ENCODE data around the gene ISM1. TPM values are rescaled to one million over a fixed set of nuclear protein-coding genes. Genes with fewer than 3 reads are reported as not detected.

The ISM1 gene
- total RNA-seq, 1 donor from 2014 or later, result 0.98 TPM

DNA sequence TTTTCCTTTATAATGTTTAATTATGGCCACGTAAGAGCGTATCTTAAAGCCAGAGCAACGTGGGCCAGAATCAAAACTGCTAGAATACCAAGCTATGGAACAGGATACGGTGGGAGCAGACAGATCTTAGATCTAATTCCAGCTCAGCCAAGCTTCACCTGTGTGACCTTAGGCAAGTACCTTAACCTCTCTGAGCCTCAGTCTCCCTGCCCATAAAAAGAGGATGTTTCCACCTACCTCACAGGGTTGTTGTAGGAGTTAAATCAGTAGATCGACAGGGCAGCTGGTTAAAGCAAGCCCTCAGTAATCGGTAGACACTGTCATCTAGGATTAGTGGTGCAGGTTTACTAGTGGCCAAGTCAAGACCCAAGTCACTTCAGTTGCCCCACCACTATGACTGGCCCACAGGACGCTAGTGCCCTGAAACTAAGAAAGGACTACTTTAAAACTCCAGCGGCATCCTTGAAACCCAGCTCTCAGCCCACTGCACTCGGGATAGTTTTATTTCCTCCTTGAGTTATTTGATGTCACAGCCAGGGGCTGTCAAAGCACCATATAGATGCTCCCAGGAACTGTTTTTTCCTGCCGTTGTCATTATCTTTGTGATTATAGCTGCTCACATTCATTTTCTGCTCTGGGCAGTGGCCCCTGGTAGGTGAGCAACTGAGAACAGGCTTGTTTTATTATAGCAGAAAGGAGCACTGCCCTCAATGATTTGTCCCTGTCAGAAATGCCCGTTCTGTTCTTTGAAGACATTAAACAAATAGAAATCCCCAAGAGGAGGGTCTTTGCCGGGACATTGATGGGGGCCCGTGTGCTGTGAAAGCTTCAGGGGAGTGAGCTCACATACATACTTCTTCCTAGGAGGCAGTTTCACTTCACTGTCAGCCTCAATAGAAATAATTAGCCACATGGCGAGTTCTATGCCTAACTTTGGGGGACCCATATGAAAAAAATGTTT lies 63.1 kb downstream of the ISM1 start:
- Histone ChIP-seq H3K36me3 (ENCODE audit: insufficient read depth, low read length) (no peaks in the 10 kb centered on the region), H3K4me1 (ENCODE audit: insufficient read depth, low read length) (no peaks in the 10 kb centered on the region), H3K4me3 (ENCODE audit: insufficient read depth, low read depth, low read length) (no peak overlapping the region), H3K27ac (ENCODE audit: low read depth, low read length) (no peak overlapping the region), H3K27me3 (ENCODE audit: insufficient read depth, low read length) (no peaks in the 10 kb centered on the region), H3K79me2 (ENCODE audit: insufficient read depth, low read length) (no peaks in the 10 kb centered on the region), H2AFZ (ENCODE audit: low read depth, low read length) (no peak overlapping the region), H4K20me1 (ENCODE audit: insufficient read depth, low read length) (no peaks in the 10 kb centered on the region), H3K9ac (ENCODE audit: low read length) (no peak overlapping the region), H3K9me3 (ENCODE audit: insufficient read depth, low read depth, low read length) (no peaks in the 10 kb centered on the region), H3K4me2 (ENCODE audit: low read length) (no peak overlapping the region)
- TF ChIP-seq EZH2 (IDR thresholded peaks at IDR 0.05; ENCODE audit: insufficient read depth, low read length), result no peak
- no peak for TF ChIP-seq CTCF (IDR thresholded peaks at IDR 0.05; ENCODE audit: insufficient read depth, low read depth, low read length)
- no peaks in the 10 kb centered on the region for H3K9me3 Mint-ChIP-seq (ENCODE audit: unreplicated experiment)
- H3K27ac Mint-ChIP-seq (ENCODE audit: unreplicated experiment), result no peak overlapping the region
- H3K27me3 Mint-ChIP-seq (ENCODE audit: low read depth, unreplicated experiment), result peaks cover 13% of the 10 kb centered on the region
- no peaks in the 10 kb centered on the region for H3K36me3 Mint-ChIP-seq (ENCODE audit: low read depth, unreplicated experiment)
- DNase-seq (ENCODE audit: low read depth), result no peak
- no peaks in the 10 kb centered on the region for H3K4me1 Mint-ChIP-seq (ENCODE audit: low read depth, unreplicated experiment)
- FAIRE-seq, result no peak
- no peak overlapping the region for H3K4me3 Mint-ChIP-seq (ENCODE audit: unreplicated experiment)

DNA sequence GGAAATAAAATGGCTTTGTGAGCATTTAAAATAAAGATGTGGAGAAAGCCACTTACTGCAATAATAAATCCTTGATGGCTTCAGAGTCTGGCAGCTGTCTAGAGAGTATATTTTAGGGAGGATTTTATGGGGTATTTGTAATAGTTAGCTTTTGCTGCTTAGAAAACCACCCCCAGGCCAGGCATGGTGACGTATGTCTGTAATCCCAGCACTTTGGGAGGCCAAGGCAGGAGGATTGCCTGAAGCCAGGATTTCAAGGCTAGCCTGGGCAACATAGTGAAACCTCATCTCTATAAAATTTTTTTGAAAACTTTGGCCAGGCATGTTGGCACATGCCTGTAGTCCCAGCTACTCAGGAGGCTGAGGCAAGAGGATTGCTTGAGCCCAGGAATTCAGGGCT lies 63.8 kb downstream of the ISM1 start:
- H3K27ac Mint-ChIP-seq (ENCODE audit: unreplicated experiment), result no peak overlapping the region
- DNase-seq (ENCODE audit: low read depth) (no peak), FAIRE-seq (no peak)
- Histone ChIP-seq H3K4me2 (ENCODE audit: low read length) (no peak overlapping the region), H3K27ac (ENCODE audit: low read depth, low read length) (no peak overlapping the region), H3K27me3 (ENCODE audit: insufficient read depth, low read length) (no peaks in the 10 kb centered on the region), H3K4me3 (ENCODE audit: insufficient read depth, low read depth, low read length) (no peak overlapping the region), H3K79me2 (ENCODE audit: insufficient read depth, low read length) (no peaks in the 10 kb centered on the region), H3K4me1 (ENCODE audit: insufficient read depth, low read length) (no peaks in the 10 kb centered on the region), H4K20me1 (ENCODE audit: insufficient read depth, low read length) (no peaks in the 10 kb centered on the region), H3K9ac (ENCODE audit: low read length) (no peak overlapping the region), H3K9me3 (ENCODE audit: insufficient read depth, low read depth, low read length) (no peaks in the 10 kb centered on the region), H3K36me3 (ENCODE audit: insufficient read depth, low read length) (no peaks in the 10 kb centered on the region), H2AFZ (ENCODE audit: low read depth, low read length) (no peak overlapping the region)
- no peaks in the 10 kb centered on the region for H3K4me1 Mint-ChIP-seq (ENCODE audit: low read depth, unreplicated experiment)
- H3K27me3 Mint-ChIP-seq (ENCODE audit: low read depth, unreplicated experiment), result peaks cover 14% of the 10 kb centered on the region
- H3K9me3 Mint-ChIP-seq (ENCODE audit: unreplicated experiment), result no peaks in the 10 kb centered on the region
- H3K4me3 Mint-ChIP-seq (ENCODE audit: unreplicated experiment), result no peak overlapping the region
- no peaks in the 10 kb centered on the region for H3K36me3 Mint-ChIP-seq (ENCODE audit: low read depth, unreplicated experiment)
- no peak for TF ChIP-seq EZH2 (IDR thresholded peaks at IDR 0.05; ENCODE audit: insufficient read depth, low read length)
- TF ChIP-seq CTCF (IDR thresholded peaks at IDR 0.05; ENCODE audit: insufficient read depth, low read depth, low read length), result no peak

- no peaks in the 10 kb centered on the region for H3K27me3 ChIP-seq (ENCODE audit: insufficient read depth, low read length)
- Mint-ChIP-seq H3K9me3 (ENCODE audit: unreplicated experiment) (peaks cover 1% of the 10 kb centered on the region), H3K27ac (ENCODE audit: unreplicated experiment) (no peak overlapping the region), H3K4me1 (ENCODE audit: low read depth, unreplicated experiment) (no peaks in the 10 kb centered on the region), H3K27me3 (ENCODE audit: low read depth, unreplicated experiment) (peaks cover 16% of the 10 kb centered on the region), H3K36me3 (ENCODE audit: low read depth, unreplicated experiment) (no peaks in the 10 kb centered on the region), H3K4me3 (ENCODE audit: unreplicated experiment) (no peak overlapping the region)
- H3K4me2 ChIP-seq (ENCODE audit: low read length), result no peak overlapping the region
- DNase-seq (ENCODE audit: low read depth) (no peak), FAIRE-seq (no peak)
- H3K27ac ChIP-seq (ENCODE audit: low read depth, low read length), result no peak overlapping the region
- no peaks in the 10 kb centered on the region for H4K20me1 ChIP-seq (ENCODE audit: insufficient read depth, low read length)
- H3K9ac ChIP-seq (ENCODE audit: low read length), result no peak overlapping the region
- no peaks in the 10 kb centered on the region for H3K36me3 ChIP-seq (ENCODE audit: insufficient read depth, low read length)
- H2AFZ ChIP-seq (ENCODE audit: low read depth, low read length), result no peak overlapping the region
- no peaks in the 10 kb centered on the region for H3K4me1 ChIP-seq (ENCODE audit: insufficient read depth, low read length)
- H3K79me2 ChIP-seq (ENCODE audit: insufficient read depth, low read length), result no peaks in the 10 kb centered on the region
- H3K9me3 ChIP-seq (ENCODE audit: insufficient read depth, low read depth, low read length), result no peaks in the 10 kb centered on the region
- no peak for TF ChIP-seq CTCF (IDR thresholded peaks at IDR 0.05; ENCODE audit: insufficient read depth, low read depth, low read length)
- TF ChIP-seq EZH2 (IDR thresholded peaks at IDR 0.05; ENCODE audit: insufficient read depth, low read length), result no peak
- no peak overlapping the region for H3K4me3 ChIP-seq (ENCODE audit: insufficient read depth, low read depth, low read length)
These were observed 64.3 kb downstream of the ISM1 start for GRCh38 chr20:13285408-13285807.
